ENCODE measurements around the gene SLC27A4. TPM values are rescaled to one million over a fixed set of nuclear protein-coding genes. Genes with fewer than 3 reads are reported as not detected.

The SLC27A4 gene
- 23.0 TPM for total RNA-seq (ENCODE audit: unreplicated experiment)
- long read RNA-seq, partial matches to known transcripts = 4 of 4 reads
- long read RNA-seq, other reads (novel, unspliced or antisense) = 0 of 4 reads

- no peak for TF ChIP-seq CTCF (IDR thresholded peaks at IDR 0.05; ENCODE audit: unreplicated experiment)
- H3K4me3 Mint-ChIP-seq (ENCODE audit: unreplicated experiment) = peak within 1 kb of the TSS; percentile 95
- H3K4me1 Mint-ChIP-seq (ENCODE audit: unreplicated experiment) = peaks cover 4% of the 10 kb centered on the region
- peak; percentile 75 for DNase-seq (ENCODE audit: low spot score)
- H3K9me3 Mint-ChIP-seq (ENCODE audit: unreplicated experiment) = no peaks in the 10 kb centered on the region
- H3K27ac Mint-ChIP-seq (ENCODE audit: unreplicated experiment) = no peak within 1 kb of the TSS
- H3K36me3 Mint-ChIP-seq (ENCODE audit: low read depth, unreplicated experiment) = peaks cover 4% of the 10 kb centered on the region
- H3K27me3 Mint-ChIP-seq (ENCODE audit: unreplicated experiment) = peaks cover 9% of the 10 kb centered on the region
Observed at GRCh38 chr9:128339761-128340690, at the start of gene SLC27A4. Gene SLC27A4 (plus strand): TSS chr9:128340527. CDS start chr9:128343133, 2,606 bp downstream.

- TF ChIP-seq CTCF (IDR thresholded peaks at IDR 0.05; ENCODE audit: unreplicated experiment) = no peak
- no peaks in the 10 kb centered on the region for H3K4me1 Mint-ChIP-seq (ENCODE audit: unreplicated experiment)
- DNase-seq (ENCODE audit: low spot score) = no peak
- no peaks in the 10 kb centered on the region for H3K9me3 Mint-ChIP-seq (ENCODE audit: unreplicated experiment)
- no peak overlapping the region for H3K4me3 Mint-ChIP-seq (ENCODE audit: unreplicated experiment)
- H3K27ac Mint-ChIP-seq (ENCODE audit: unreplicated experiment) = no peak overlapping the region
- peaks cover 3% of the 10 kb centered on the region for H3K36me3 Mint-ChIP-seq (ENCODE audit: low read depth, unreplicated experiment)
- H3K27me3 Mint-ChIP-seq (ENCODE audit: unreplicated experiment) = peaks cover 2% of the 10 kb centered on the region
Observed at GRCh38 chr9:128292009-128292408, 48.3 kb upstream of the SLC27A4 start.

- no peaks in the 10 kb centered on the region for H3K4me1 Mint-ChIP-seq (ENCODE audit: unreplicated experiment)
- H3K27me3 Mint-ChIP-seq (ENCODE audit: unreplicated experiment) = peaks cover 2% of the 10 kb centered on the region
- H3K36me3 Mint-ChIP-seq (ENCODE audit: low read depth, unreplicated experiment) = peaks cover 3% of the 10 kb centered on the region
- H3K27ac Mint-ChIP-seq (ENCODE audit: unreplicated experiment) = no peak overlapping the region
- DNase-seq (ENCODE audit: low spot score) = no peak
- H3K4me3 Mint-ChIP-seq (ENCODE audit: unreplicated experiment) = no peak overlapping the region
- no peak for TF ChIP-seq CTCF (IDR thresholded peaks at IDR 0.05; ENCODE audit: unreplicated experiment)
- H3K9me3 Mint-ChIP-seq (ENCODE audit: unreplicated experiment) = no peaks in the 10 kb centered on the region
Observed at GRCh38 chr9:128293091-128293490, 47.2 kb upstream of the SLC27A4 start.

GRCh38 chr9:128294142-128294541, 46.2 kb upstream of the SLC27A4 start:
- no peak for TF ChIP-seq CTCF (IDR thresholded peaks at IDR 0.05; ENCODE audit: unreplicated experiment)
- no peak overlapping the region for H3K4me3 Mint-ChIP-seq (ENCODE audit: unreplicated experiment)
- H3K9me3 Mint-ChIP-seq (ENCODE audit: unreplicated experiment) = no peaks in the 10 kb centered on the region
- peaks cover 2% of the 10 kb centered on the region for H3K27me3 Mint-ChIP-seq (ENCODE audit: unreplicated experiment)
- H3K27ac Mint-ChIP-seq (ENCODE audit: unreplicated experiment) = peak overlapping the region; percentile 25
- no peak for DNase-seq (ENCODE audit: low spot score)
- H3K4me1 Mint-ChIP-seq (ENCODE audit: unreplicated experiment) = no peaks in the 10 kb centered on the region
- no peaks in the 10 kb centered on the region for H3K36me3 Mint-ChIP-seq (ENCODE audit: low read depth, unreplicated experiment)

Data from endothelial cell (in vitro differentiated cells).